Measurements from ENCODE around the gene LPIN3.

GRCh38 chr20:41331731-41332130 is 8.9 kb upstream of the LPIN3 start:
- no peak for TF ChIP-seq CTCF (IDR thresholded peaks at IDR 0.05)
- no peak for TF ChIP-seq POLR2A (IDR thresholded peaks at IDR 0.05)

All from Peyer's patch (tissue), 4 donors.